Peyer's patch (tissue), 4 donors: ENCODE measurements around the gene TBX10.

Experiments used
- CTCF ChIP-seq, 6 experiments: fragments of 450-650 bp in 4 of 6; fragments of 200-600 bp in 2 of 6; sonication (generic) in 1 of 6; IDR thresholded peaks; one replicate each; pipeline ENCODE4 v1.5.1; 2017 to 2019; ENCODE audit warnings: antibody characterized with exemption in 6 of 6, mild to moderate bottlenecking in 3 of 6, moderate library complexity in 1 of 6
- POLR2A ChIP-seq, 2 donors: fragments of 450-650 bp; IDR thresholded peaks; one replicate each; pipeline ENCODE4 v1.5.1; 2017; ENCODE audit warnings: antibody characterized with exemption in 2 of 2, mild to moderate bottlenecking in 2 of 2, moderate library complexity in 2 of 2

GRCh38 chr11:67663532-67664212, 24.1 kb upstream of the TBX10 start:
- TF ChIP-seq CTCF (IDR thresholded peaks at IDR 0.05) (no peak), POLR2A (IDR thresholded peaks at IDR 0.05) (no peak)
